Kidney (tissue), 14 donors: Measurements from ENCODE around the gene ASCL5. TPM values are rescaled to one million over a fixed set of nuclear protein-coding genes. Genes with fewer than 3 reads are reported as not detected.

ENCODE experiments used
- DNase-seq, 5 donors: peaks; one replicate each; pipeline ENCODE4 v3.0.0-alpha.2; 2013 to 2020
- FAIRE-seq: peaks from 2 replicates; lab custom pipeline; 2012; peaks lifted over from hg19 to GRCh38; lab: Jason Lieb, UNC
- H3K27ac ChIP-seq, 2 donors: one replicate each; pipeline ENCODE4 v1.7.0; 2013; ENCODE audit warnings: low read depth in 2 of 2, low read length in 2 of 2, inconsistent platforms in 1 of 2
- H3K27me3 ChIP-seq: one replicate; pipeline ENCODE4 v1.7.1; 2013; ENCODE audit warnings: low read length, inconsistent platforms; ENCODE audit not compliant: control insufficient read depth, insufficient read depth
- H3K36me3 ChIP-seq, 3 donors: one replicate each; pipeline versions ENCODE4 v1.7.0 to v1.7.1; 2013; ENCODE audit warnings: low read length in 3 of 3, control low read depth in 1 of 3, inconsistent platforms in 1 of 3; ENCODE audit not compliant: insufficient read depth in 3 of 3, control insufficient read depth in 2 of 3
- H3K4me1 ChIP-seq, 3 donors: one replicate each; pipeline versions ENCODE4 v1.7.0 to v1.7.1; 2013; ENCODE audit warnings: low read length in 3 of 3, inconsistent platforms in 1 of 3, low read depth in 1 of 3; ENCODE audit not compliant: control insufficient read depth in 2 of 3, insufficient read depth in 2 of 3
- H3K4me3 ChIP-seq, 3 donors: one replicate each; pipeline versions ENCODE4 v1.7.0 to v1.8.1; 2013; ENCODE audit warnings: low read length in 3 of 3, control low read depth in 1 of 3, inconsistent platforms in 1 of 3
- H3K9ac ChIP-seq, 3 donors: one replicate each; pipeline versions ENCODE4 v1.7.0 to v1.7.1; 2013; ENCODE audit warnings: low read length in 3 of 3, control low read depth in 1 of 3, inconsistent platforms in 1 of 3
- H3K9me3 ChIP-seq, 3 donors: one replicate each; pipeline versions ENCODE4 v1.7.0 to v1.7.1; 2013; ENCODE audit warnings: low read length in 3 of 3, control low read depth in 1 of 3, inconsistent platforms in 1 of 3; ENCODE audit not compliant: control insufficient read depth in 2 of 3, insufficient read depth in 1 of 3
- intact Hi-C: fragments of 100-400 bp; cut with DNase I; formaldehyde crosslinking; loops from one replicate; pipeline ENCODE4 v1.11.1; 2022
- polyA plus RNA-seq: library from polyadenylated mRNA; stranded (reverse); fragments of 350-450 nt; fragmentation: Illumina TruSeq; extraction: RNeasy Lipid Tissue Mini Kit (QIAGEN cat#74804); gene quantifications from one replicate; pipeline ENCODE4 v1.2.3, GENCODE V29; 2014; ENCODE audit warnings: low read depth, low replicate concordance; ENCODE audit not compliant: insufficient read depth
- total RNA-seq: library from RNA; stranded (reverse); fragmentation: NEBNext Ultra II Directional; extraction: Animal tissue kit (Norgen Biotek cat#: 25700); gene quantifications from one replicate; pipeline ENCODE4 v1.2.1, GENCODE V29; 2021
- TF ChIP-seq, protein P1 (sequence below): IDR thresholded peaks from 3 replicates; pipeline ENCODE4 v1.5.1; 2012; ENCODE audit warnings: mild to moderate bottlenecking, moderate library complexity, borderline replicate concordance; ENCODE audit not compliant: insufficient read depth; ENCODE audit errors: extremely low read depth
- donor health status: control.
- donor health status: control.
- donor health status: control.
- donor health status: control.
- donor health status: control.
- donor health status: DM: yes; HTN: yes; CAD: no.
- donor health status: Normal renal cell carcinoma (clear cell type).

ASCL5 gene
- total and polyA plus RNA-seq, 2 donors from 2014 or later: not detected

GRCh38 chr1:201064806-201065205 is 62.2 kb downstream of the ASCL5 start:
- no peak overlapping the region for H3K9ac ChIP-seq
- intact Hi-C loops: no loop called here
- H3K27me3 ChIP-seq: no peaks in the 10 kb centered on the region
- FAIRE-seq (no peak), DNase-seq (peak in 1 of 5 donors; percentile 41)
- TF ChIP-seq, protein P1, sequence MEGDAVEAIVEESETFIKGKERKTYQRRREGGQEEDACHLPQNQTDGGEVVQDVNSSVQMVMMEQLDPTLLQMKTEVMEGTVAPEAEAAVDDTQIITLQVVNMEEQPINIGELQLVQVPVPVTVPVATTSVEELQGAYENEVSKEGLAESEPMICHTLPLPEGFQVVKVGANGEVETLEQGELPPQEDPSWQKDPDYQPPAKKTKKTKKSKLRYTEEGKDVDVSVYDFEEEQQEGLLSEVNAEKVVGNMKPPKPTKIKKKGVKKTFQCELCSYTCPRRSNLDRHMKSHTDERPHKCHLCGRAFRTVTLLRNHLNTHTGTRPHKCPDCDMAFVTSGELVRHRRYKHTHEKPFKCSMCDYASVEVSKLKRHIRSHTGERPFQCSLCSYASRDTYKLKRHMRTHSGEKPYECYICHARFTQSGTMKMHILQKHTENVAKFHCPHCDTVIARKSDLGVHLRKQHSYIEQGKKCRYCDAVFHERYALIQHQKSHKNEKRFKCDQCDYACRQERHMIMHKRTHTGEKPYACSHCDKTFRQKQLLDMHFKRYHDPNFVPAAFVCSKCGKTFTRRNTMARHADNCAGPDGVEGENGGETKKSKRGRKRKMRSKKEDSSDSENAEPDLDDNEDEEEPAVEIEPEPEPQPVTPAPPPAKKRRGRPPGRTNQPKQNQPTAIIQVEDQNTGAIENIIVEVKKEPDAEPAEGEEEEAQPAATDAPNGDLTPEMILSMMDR: no peak
- no peaks in the 10 kb centered on the region for H3K36me3 ChIP-seq
- no peak overlapping the region for H3K27ac ChIP-seq
- no peak overlapping the region for H3K4me3 ChIP-seq
- no peaks in the 10 kb centered on the region for H3K4me1 ChIP-seq
- no peaks in the 10 kb centered on the region for H3K9me3 ChIP-seq

Other genes with a start within 250 kb of the ASCL5 start
- gene INAVA, start 232.3 kb downstream of the ASCL5 start, total RNA-seq: 48.8 TPM
- 22.1 TPM for gene INAVA, start 232.3 kb downstream of the ASCL5 start, polyA plus RNA-seq
- 5.6 TPM for gene KIF21B, start 103.5 kb downstream of the ASCL5 start, total RNA-seq
- 0.19 TPM for gene KIF21B, start 103.5 kb downstream of the ASCL5 start, polyA plus RNA-seq
- gene CACNA1S, start 14.8 kb downstream of the ASCL5 start, total RNA-seq: not detected
- gene CACNA1S, start 14.8 kb downstream of the ASCL5 start, polyA plus RNA-seq: 0.41 TPM
- gene TMEM9, start 27.3 kb upstream of the ASCL5 start, total RNA-seq: 81.9 TPM
- 166 TPM for gene TMEM9, start 27.3 kb upstream of the ASCL5 start, polyA plus RNA-seq
- gene IGFN1, start 63.6 kb upstream of the ASCL5 start, total RNA-seq: 2.8 TPM
- gene IGFN1, start 63.6 kb upstream of the ASCL5 start, polyA plus RNA-seq: not detected
- 0.63 TPM for gene PKP1, start 156.3 kb upstream of the ASCL5 start, total RNA-seq
- 0.47 TPM for gene PKP1, start 156.3 kb upstream of the ASCL5 start, polyA plus RNA-seq